ENCODE data around the gene PLEKHH1.
"Not testable (repeated sequence)": the region's sequence is repeated elsewhere in the genome, so short reads cannot be mapped to it uniquely, and the experiment has no call there.

Gene PLEKHH1

DNA sequence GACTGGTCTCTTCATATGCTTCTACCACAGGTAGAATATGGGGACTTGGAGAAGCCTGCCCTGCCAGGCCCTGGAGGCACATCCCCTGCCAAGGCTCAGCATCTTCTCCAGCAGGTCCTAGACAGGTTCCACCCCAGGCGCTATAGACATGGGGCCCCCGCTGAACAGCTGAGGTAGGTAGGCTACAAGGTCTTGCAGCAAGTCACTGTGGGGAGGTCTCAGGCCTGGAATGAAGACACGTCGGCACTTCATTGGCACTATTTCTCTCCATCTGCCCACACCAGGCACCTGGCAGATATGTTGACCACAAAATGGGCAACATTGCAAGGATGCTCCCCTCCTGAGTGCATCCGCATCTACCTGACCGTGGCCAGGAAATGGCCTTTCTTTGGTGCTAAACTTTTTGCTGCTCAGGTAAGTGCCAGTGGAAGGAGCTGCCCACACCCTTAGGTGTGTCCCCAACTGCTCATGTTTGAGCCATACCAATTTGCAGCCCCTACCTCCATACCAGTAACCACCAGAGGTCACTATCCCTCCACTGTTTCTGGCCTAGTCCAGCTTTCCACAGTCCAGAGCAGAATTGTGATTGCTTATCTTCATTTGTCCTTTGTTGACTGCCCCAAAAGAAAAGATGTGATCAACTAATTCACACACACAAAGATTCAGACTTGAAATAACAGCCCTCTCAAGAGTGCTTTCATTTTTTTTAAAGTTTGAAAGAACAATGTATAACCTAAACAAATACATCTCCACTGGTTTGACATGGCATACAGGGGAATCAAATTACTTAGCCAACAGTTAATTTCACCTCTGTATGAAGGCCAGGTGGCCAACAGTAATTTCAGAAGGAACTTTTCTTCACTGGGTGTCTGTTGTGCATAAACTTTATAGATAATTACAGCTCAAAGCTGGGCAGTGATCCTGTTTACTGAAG, 50.9 kb downstream of the PLEKHH1 start:
- DNase-seq, result peak; percentile 60 to 80 (median 68)

DNA sequence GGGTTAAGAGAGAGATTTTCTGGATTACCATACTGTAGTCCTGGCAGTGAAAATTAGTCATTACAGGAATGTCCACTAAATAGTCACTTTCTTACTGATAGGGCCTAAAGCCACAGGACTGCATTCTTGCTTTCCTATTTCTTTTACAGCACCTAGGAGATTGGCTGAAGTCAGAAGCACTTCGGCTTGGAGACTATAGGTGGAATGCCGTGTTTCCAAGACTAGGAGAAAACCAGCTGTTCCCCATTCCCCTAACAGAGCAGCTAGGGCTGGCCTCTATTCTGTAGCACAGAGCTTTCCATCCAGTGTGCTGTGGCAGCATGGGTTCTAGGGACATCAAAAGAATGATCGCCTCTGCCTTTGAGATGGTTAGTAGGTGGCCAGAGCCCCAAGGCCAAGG, 51.9 kb downstream of the PLEKHH1 start:
- DNase-seq, result no peak

DNA sequence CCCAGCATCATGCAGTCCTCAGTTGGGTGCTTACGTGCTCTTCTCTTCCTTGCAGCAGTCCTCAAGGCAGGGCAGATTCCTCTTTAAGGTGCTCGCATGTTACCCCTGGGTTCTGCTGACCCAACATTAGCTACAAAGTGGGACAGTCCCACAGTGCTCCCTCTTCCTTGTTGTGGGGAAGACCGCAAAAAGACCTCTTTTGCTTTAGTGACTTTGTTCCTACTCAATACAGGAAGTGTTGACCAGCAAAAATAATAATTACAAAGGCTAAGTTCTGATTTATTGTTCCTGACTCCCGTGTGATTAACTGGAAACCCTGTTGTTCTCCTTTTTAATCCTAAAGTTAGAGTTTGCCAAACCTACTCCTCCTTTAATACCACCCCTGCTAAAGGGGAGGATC, 53.3 kb downstream of the PLEKHH1 start:
- peak in 3 of 4 experiments; percentile 56 to 74 (median 68) for DNase-seq

DNA sequence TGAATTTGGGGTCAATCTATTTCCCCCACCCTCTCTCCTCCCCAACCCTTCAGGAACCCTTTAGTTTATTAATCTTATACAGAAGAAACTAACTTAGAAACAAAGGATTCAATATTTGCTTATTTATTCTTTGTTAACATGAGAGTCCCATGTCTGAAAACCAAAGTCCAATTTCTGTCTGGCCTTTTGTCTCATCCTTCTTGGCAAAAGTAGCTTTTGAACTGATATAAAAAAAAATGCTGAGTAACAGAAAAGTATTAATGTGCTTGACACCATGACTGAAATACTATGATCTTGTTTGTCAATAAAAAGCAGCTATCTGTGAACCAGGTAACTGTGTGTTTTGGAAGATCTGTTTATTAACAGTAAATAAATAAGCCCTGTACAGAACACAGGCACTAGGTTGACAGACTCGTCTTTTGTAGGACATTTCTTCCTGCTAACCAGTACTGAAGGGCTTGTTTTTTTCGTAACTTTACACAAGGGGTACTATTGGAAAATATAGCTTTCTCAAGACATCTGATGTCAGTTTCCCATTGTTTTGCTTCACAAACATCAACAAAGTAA, 56.2 kb downstream of the PLEKHH1 start:
- no peak for DNase-seq

DNA sequence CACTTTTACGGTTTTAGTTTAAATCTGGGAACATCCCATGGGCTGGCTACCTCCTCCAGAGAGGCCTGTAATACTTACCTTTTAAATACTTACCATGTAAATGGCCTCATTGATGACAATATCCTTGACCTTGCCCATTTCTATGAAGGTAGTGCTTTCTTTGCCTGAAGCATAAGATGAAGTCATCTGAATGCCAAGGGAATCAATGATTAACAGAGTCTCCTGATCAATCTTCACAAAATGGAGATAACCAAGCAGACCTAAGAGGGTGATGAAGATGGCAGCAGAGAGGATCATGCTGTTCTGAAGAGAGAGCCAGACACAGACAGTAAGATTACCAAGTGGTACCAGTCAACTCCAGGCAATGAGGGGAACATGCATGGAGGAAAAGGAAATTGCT, 60.6 kb downstream of the PLEKHH1 start:
- DNase-seq, result not testable (repeated sequence)

DNA sequence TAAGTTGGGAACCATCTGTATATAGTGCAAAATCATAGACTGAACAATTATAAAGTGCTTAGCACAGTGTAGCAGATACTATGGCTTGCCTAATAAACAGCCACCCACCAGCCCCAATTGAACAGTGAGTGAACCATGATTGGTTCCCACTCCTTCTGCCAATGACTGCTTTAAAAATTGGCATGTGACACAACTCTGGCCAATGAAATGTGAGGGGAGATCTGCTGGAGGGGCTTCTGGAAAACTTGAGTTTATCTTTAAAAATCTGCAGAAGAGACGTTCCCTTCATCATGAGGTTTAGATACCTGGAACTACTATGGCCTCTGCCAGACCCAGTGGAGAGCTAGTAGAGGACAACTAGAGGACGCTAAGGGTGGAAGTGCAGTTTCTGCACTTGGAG, 62.3 kb downstream of the PLEKHH1 start:
- DNase-seq, result no peak

DNA sequence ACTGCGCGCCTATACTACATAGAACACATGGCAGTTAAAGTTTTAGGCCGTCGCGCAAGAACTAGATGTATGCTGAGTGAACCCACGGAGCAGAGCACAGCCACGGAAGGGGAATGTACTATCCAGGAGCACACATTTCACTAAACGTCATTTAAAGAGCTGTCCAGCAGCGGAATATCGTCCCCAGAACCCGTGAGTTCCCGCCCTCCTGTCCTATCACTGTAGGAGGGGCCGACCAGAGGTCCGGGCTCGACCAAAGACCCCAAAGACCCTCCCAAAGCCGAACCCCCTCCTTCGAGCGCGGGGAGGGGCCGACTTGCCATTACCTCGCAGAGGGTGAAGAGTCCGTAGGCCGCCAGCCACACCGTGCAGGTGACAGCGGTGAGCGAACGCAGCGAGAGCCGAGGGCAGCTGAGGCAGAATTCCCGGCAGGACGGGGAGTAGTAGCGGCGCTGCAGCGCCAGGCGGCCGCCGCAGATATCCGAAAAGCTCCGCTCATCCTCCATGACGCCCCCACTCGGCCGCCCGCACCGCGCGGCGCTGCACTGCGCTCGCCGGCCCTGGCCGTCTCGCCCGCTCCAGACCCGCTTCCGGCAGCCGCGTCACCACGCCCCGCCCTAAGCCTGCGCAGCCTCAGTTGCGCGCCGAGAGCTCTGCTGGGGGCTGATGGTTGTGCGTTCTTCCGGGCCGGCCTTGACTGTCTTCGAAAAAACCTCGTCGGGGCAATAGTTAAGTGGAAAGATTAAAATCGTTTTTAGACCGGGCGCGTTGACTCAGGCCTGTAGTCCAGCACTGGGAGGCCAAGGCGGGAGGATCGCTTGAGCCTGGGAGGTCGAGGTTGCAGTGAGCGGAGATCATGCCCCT, 66.8 kb downstream of the PLEKHH1 start, which contains the start of gene PIGH:
Gene PIGH (minus strand): TSS at position 571 of the 864 bp plus-strand sequence. CDS start 65 bp downstream, at position 506.
- peak; percentile 92 to 96 (median 94) for DNase-seq

DNA sequence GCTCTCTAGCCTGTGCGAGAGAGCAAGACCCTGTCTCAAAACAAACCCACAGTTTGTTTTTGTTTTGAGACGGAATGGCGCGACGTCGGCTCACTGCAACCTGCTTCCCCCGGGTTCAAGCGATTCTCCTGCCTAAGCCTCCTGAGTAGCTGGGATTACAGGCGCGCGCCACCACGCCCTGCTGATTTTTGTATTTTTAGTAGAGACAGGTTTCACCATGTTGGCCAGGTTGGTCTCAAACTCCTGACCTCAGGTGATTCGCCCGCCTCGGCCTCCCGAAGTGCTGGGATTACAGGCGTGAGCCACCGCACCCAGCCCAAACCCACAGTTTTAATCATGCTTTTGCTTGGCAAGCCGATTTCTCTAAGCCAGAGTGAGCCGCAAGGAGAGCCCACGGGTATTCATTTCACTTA, 67.5 kb downstream of the PLEKHH1 start:
- not testable (repeated sequence) for DNase-seq

DNA sequence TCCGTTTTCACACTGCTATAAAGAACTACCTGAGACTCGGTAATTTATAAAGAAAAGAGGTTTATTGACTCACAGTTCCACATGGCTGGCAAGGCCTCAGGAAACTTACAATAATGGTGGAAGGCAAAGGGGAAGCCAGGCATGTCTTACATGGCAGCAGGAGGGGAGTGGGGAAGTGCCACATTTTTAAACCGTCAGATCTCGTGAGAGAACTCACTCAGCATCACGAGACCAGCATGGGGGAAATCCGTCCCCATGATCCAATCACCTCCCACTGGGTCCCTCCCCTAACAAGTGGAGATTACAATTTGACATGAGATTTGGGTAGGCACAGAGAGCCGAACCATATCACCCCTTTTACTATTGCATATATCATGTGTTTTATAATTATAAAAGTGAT, 69.0 kb downstream of the PLEKHH1 start:
- DNase-seq, result peak in 3 of 4 experiments; percentile 21 to 47 (median 29)

DNA sequence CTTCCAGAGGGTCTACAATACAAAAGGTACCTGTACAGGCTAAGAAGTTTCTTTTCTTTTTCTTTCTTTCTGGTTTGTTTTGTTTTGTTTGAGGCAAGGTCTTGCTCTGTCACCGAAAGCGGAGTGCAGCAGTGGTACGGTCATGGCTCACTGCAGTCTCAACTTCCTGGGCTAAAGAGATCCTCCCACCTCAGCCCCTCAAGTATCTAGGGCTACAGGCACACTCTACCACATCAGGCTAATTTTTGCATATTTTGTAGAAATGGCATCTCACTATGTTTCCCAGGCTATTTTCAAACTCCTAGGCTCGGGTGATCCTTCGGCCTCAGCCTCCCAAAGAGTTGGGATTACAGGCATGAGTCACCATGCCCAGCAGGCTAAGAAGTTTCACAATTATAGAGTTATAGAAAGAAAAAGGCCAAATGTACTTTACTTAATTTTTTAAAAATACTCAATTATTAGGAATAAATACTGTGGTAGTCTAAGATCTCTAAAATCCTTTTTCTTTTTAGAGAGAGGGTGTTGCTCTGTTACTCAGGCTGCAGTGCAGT, 70.0 kb downstream of the PLEKHH1 start:
- DNase-seq, result no peak

DNA sequence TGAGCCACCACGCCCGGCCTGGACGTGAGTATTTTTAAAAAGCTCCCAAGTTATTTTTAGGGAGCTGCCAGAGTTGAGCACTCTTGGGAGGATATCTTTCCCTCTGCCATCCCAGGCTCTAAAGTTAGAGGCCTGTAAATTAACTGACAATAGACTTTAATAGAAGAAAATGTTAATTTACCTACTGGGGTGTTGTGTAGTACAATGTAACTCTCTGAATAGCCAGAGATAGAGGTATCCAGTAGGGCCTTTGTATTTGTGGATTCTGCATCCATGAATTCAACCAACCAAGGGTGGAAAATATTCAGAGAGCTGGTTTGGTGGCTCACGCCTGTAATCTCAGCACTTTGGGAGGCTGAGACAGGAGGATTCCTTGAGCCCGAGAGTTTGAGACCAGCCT, 74.6 kb downstream of the PLEKHH1 start:
- DNase-seq, result no peak

DNA sequence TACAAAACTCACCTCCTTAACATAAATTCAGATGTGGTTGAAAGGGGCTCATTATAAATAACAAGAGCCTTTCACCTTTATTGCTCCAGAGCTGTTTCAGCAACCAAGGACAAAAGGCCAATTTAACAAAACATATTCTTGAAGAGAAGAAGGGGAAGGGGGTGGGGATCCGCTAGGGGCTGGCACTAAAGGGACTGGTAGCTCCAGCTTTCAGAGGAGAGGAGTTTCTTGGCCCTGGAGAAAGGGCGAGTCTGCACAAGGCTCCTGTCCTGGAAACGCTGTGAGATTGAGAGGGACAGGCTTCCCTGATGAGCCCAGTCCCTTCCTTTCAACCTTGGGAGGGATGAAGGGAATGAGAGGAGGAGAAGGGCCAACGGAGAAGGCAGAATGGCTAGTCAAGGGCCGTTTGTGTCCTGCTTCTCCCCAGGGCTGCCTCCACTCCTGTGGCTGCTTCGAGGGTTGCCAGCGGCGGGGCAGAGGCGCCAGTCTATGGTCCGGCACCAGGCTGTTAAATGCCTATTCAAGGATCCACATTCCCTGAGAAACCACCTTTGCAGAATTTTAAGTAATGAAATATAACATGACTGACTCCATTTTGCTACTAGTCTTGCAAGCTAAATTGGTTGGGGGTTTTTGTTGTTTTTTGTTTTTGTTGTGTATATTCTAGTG, 76.7 kb downstream of the PLEKHH1 start:
- DNase-seq, result no peak

DNA sequence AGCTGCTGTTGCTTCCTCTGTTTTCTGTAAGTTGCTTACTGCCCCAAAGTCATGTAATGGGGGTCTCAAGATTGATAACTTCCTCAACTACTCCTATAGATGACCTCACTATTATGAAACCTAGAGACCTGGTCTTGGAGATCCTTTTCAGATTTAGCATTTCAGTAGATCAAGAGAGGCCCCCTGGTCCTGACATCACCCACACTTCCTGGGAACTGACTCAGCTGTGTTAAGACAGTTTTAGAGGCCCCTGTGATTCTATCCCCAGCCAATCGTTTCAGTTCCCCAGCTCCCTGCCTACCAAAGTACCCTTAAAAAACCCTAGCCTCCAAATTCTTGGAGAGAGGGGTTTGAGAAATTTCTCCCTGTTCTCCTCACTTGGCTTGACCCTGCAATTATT, 77.4 kb downstream of the PLEKHH1 start:
- no peak for DNase-seq

DNA sequence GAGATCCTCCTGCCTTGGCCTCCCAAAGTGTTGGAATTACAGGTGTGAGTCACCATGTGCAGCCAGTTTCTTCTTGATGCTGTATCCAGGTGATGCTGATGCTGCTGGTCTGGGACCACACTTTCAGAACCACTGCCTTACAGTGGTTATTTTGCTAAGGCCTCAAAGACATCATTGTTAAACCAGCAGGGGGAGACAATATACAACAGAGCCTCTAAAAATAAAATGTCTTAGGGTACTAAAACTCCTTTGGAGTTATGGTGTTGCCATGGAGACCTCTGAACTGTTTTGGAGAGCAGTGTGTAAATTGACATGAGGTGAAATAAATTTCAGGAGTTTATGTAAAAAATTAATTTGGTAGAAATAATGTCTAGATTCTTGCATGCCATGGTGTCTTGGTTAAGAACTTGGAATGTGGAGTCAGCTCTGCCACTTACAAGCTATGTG, 85.5 kb downstream of the PLEKHH1 start:
- DNase-seq, result peak; percentile 49 to 84 (median 70)

DNA sequence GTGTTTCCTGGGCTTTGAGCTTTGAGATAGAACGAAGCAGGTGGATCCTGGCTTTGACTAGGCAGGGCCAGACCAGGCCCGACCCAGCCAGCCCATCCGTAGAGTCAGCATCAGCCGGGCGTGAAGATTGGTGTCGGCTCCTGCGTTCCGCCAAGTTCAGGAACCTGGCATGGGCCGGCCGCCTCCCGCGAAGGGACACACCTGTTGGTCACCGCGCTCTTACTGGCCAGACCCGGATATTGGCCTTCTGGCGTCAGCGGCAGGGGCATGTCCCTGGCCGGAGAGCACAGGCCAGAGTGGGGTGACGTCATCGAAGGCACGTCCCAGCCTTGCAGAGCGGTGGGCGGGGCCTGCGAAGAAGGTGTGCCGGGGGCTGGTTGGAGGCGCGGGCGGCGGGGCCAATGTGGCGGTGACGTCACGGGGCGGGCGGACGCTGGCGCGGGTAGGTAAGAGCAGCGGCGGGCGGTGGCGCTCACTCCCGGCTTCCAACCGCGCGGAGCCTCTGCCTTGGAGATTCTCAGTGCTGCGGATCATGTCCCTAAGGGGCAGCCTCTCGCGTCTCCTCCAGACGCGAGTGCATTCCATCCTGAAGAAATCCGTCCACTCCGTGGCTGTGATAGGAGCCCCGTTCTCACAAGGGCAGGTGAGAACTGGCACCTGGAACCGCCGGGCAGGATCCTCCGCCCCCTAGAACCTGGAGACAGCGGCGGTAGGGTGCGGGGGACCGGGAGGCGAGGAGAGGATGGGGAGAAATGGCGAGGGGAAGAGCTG, 86.5 kb downstream of the PLEKHH1 start, which contains the start of gene ARG2:
Gene ARG2 (plus strand): TSS at position 475 of the 771 bp plus-strand sequence. CDS start 58 bp downstream, at position 533.
- peak; percentile 89 to 96 (median 94) for DNase-seq

DNA sequence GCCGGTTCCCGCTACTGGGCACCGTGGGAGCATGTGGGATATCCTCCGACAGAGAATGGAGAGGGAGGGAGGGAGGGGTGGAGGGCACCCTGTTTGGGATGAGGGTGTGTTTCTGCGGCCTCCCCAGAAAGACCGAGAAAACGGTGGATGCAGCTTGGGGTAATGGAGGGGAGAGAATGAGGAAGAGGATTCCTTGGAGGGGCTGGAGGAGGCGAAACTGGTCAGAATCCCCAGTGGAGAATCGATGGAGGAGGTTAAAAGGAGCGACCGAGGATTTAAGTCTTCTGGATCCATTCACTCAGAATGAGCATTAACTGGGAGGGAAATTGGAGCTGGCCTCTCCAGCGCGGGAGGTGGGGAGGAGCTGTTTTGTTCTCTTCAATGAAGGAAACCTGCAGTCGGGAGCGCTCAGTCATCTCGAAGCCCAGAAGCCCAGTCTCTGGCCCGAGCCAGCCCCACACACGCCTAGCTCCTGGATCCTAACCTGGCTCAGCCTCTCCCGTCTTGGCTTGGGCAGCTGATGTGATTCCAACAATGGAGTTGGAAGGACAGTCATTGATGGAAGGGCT, 87.2 kb downstream of the PLEKHH1 start:
- DNase-seq, result peak in 1 of 4 experiments; percentile 7

DNA sequence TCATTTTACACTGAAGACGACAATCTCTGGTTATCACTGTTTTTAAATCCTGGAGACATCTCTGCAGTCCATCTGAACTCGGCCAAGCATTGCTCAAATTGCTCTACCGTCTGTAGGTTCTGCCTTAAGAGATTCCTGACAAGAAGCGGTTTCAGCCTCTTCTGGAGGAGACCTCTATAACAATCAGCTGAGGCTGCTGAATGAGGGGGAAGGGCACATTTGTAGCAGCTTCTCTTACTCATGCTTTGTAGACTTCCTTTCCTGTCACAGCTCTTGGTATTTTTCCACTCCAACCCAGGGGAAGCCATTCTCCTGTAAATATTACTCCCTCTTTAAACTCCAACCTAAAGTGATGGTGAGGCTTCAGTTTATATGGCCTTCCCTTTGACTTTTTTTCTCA, 89.6 kb downstream of the PLEKHH1 start:
- peak; percentile 71 to 77 (median 71) for DNase-seq

DNA sequence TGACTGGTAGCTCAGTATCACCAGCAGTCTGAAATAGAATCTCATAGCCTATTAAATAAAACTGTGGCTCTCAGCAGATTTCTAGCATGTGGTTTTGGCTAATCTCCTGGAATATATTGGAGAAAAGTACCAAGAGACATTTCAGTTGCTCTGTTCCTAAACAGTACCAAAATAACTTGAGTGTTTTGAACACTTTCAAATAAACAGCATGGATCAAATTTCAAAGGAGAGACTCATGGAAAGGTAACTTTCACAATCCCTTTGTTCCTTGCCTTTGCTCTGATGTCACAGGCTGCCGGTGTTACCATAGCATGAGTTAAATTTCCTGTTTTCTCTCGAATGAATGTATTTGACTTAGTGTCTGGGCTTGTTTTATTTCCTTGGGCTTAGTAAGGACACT, 90.0 kb downstream of the PLEKHH1 start:
- peak in 3 of 4 experiments; percentile 36 to 52 (median 38) for DNase-seq

DNA sequence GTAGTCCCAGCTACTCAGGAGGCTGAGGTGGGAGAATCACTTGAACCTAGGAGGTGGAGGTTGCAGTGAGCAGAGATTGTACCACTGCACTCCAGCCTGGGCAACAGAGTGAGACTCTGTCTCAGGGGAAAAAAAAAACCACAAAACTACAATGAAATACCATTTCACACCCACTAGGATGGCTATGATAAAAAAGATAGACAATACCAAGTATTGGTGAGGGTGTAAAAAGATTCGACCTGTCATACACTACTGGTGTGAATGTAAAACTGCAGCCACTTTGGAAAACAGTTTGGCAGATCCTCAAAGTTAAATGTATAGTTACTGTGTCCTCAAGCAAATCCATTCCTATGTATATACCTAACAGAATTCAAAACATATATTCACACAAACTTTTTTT, 93.0 kb downstream of the PLEKHH1 start:
- not testable (repeated sequence) for DNase-seq

DNA sequence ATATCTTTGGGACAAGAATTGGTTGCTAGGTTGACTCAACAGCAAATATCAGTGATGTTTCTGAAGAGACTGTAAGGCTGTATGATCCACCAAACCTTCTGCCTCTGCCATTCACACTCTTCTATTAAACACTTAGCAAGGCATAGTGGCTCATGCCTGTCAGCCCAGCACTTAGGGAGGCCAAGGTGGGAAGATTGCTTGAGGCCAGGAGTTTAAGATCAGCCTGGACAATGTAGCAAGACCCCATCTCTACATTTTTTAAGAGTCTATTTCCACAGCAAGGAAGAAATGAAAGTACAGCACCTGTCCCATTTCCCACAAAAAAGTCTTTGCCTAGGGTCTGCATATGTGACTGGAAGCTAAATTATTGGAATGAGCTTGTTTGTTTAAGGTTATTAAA, 94.4 kb downstream of the PLEKHH1 start:
- DNase-seq, result no peak

All from suppressor macrophage (primary cell).